GM19238 (cell line): ENCODE data around the gene TTC28.
A peak's percentile ranks its signal among the peaks of the same experiment; 100 is the strongest.
"Not testable (repeated sequence)": the region's sequence is repeated elsewhere in the genome, so short reads cannot be mapped to it uniquely, and the experiment has no call there.

Experiments
- DNase-seq: peaks from one replicate; pipeline ENCODE4 v3.0.0; 2011; ENCODE audit warnings: low spot score; ENCODE audit not compliant: insufficient read length

The TTC28 gene

DNA sequence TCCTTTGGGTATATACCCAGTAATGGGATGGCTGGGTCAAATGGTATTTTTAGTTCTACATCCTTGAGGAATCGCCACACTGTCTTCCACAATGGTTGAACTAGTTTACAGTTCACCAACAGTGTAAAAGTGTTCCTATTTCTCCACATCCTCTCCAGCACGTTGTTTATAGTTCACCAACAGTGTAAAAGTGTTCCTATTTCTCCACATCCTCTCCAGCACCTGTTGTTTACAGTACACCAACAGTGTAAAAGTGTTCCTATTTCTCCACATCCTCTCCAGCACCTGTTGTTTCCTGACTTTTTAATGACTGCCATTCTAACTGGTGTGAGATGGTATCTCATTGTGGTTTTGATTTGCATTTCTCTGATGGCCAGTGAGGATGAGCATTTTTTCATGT is 619.0 kb downstream of the TTC28 start:
- not testable (repeated sequence) for DNase-seq

DNA sequence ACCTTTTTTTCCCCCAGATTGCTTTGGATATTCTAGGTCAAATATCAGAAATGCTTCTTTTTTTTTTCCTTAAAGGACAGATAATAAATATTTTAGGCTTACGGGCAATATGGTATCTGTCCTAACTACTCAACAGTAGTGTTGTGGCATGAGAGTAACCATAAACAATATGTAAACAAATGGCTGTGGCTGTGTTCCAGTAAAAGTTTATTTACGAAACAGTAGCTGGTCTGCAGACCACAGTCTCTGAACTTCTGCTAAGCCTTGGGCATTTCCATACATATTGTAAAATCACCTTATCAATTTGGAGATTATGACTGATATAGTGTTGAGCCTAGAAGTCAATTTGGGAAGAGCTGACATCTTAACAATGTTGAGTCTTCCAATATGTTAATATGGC is 621.6 kb downstream of the TTC28 start:
- no peak for DNase-seq

DNA sequence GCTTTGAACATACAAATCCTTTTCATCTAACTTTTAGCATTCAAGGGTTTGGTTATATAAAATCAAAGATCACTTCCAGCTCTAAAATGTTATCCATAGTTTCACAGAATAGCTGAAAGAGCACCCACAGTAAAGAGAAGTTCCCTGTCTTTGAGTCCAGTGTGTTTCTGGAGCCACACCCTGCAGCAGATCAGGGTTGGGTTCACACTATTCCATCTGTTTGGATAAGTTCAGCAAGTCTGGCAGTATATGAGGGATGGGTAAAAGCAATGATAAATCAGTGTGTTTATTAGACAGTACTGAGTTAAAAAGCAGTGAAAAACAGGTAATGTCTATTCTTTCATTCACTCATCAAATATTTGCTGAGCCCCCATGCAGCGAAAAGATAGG is 624.8 kb downstream of the TTC28 start:
- no peak for DNase-seq

DNA sequence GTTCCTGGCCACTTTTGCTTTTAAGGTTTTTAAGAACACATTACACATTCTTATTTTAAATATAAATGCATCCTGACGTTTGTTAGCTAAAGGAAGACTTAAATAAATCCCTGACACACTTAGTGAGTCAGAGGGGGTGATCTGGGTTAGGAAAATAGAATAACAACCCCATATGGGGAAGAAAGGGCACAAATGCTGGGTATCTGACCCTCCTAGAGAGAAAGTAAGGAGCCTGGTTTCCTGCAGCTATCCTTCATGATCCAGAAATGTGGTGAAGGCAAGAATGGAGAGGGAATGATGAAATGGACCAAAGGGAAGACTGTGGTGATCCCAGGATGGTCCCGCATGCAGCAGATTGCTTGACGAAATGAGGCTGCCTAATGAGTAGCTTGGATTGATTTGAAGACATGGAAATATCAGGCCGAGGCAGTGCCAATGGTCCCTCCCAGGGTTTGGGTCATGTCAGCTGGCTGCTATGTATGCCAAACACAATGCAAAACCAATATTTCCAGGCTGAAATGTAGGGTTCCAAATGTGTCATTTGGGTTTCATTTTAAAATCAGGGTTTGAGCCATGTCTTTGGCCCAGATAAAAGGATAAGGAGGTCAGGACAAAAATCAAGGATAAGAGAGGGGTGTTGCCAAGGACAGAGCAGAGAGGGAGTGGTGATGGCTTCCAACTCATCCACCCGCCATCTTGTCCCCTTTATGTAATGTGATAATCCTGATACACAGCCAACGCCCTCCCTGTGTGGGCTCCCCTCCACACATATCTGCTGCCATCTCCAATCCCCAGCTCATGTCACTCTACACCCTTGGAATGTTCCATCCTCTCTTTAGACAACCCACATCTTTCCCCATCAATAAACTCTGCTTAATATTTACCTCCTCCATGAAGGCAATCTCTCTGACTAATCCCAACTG is 625.5 kb downstream of the TTC28 start:
- no peak for DNase-seq

DNA sequence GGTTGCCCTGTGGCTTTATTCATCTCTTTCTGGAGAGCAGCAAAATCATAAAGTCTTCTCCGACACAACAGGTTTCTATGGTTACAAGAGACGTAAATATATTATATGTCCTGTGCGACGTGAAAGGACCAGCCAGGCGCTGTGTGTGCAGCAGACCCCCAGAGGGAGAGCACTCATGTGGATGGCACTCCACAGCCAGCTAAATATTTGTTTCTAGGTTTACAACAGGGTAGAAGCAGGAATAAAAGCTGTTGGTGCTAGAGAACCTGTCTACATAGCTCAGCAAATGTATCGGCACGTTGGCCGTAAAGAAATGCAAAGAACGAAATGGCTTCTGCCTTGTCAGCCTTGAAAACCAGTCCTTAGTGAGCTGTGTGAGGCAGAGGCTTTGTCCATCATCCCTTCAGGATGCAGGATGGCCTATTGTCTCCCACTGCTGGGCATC is 626.8 kb downstream of the TTC28 start:
- no peak for DNase-seq

DNA sequence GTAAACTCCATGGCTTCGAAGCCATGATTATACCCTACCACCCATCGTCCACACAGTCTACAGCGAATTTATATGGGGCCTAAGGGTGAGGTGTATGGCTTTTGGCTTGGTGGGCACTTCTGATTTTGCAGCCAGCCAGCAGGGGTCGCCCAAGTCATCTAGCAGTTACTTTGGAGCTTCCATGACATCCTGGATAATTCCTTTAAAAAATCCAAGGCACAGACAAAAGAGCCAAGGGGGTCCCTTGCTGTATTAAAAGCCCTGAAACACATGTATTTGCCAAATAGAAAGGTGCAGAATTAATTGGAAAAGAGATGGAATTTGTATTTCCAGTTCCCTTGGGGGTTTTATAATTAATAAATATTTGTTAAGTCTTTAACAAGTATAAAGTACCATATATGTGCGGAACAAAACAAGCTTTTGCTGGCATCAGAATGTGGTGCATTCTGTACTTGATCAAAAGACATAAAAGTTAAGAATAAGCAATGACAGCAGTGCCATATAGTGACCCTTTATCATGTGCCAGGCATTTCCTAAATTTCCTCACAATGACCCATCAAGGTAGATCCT is 627.8 kb downstream of the TTC28 start:
- DNase-seq: peak; percentile 13

DNA sequence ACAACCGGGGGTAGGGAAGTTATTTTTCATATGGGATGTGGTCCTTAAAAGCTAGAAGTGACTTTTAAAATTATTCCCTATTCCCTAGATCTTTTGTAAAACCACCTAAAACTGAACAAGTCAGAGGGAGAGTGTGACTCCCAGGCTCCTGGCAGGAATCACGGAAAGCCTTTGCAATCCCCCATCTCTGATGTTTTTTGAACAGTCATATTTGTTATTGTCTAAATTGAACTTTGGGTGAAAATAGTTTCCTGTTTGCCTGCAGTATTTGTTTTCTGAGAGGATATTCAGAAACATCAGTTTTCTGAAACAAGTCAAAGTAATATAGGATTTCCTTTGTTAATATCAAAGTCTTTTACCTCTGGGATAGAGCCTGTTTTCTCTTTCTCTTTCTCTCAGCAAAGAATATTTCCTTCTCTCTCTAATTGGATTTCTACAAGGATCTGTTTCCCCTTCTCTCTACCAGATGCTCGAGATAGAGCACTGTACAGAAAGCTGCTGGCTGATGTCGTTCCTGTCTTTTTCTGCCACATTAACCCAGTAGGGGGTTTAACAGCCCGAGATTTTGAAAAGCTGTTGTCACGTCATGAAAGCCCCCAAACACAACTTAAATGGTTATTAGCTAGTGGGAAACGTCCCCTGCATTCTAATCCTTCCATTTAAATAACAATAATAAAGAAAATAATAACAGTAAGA is 628.4 kb downstream of the TTC28 start:
- no peak for DNase-seq

DNA sequence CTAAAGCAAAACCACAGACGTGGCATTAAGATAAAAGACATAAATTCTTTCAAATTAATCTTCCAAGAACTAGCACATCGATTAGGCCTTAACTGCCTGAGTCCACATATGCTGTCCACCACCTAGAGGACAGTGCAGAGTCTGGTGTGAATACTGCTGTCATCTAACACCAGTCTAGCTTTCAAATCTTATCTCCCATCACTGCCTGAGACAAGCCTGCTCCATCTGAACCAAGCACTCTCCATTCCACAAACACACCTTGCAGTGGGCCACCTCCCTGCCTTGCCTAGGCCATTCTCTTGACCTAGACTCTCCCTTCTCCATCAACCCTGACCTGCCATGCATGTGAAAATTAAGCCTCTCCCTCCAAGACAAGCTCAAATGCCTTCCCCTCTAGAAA is 631.1 kb downstream of the TTC28 start:
- no peak for DNase-seq

DNA sequence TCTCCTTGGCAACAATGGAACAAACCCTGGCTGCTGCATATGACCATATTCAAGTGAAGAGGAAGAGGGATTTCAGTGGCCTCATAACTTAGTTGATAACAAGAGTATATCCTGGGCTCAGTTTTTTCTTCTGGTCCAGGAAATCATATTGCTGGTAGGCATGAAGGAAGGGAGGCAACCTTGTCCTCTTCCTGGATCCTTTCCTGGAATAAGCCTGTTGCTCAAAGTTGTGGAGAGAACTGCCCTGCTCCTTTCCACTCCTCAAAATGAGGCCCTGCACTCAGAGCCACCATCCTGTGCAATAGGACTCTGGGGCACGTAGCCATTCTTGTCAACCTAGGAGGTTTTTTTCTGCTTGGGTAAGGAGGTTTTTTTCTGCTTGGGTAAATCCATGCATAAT is 631.9 kb downstream of the TTC28 start:
- DNase-seq: no peak

DNA sequence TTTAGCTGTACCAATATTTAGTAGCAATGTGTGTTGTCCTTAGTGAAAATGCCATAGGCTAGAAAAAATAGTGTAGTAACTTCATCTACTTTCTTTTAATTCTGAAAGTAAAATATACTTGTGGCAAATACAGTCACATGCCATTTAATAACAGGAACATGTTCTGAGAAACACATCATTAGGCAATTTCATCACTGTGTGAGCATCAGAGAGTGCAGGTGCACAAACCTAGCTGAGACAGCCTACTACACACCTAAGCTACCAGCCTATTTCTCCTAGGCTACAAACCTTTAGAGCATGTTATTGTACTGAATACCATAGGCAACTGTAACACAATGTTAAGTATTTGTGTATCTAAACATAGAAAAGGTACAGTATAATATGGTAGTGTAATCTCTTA is 633.5 kb downstream of the TTC28 start:
- DNase-seq: no peak

DNA sequence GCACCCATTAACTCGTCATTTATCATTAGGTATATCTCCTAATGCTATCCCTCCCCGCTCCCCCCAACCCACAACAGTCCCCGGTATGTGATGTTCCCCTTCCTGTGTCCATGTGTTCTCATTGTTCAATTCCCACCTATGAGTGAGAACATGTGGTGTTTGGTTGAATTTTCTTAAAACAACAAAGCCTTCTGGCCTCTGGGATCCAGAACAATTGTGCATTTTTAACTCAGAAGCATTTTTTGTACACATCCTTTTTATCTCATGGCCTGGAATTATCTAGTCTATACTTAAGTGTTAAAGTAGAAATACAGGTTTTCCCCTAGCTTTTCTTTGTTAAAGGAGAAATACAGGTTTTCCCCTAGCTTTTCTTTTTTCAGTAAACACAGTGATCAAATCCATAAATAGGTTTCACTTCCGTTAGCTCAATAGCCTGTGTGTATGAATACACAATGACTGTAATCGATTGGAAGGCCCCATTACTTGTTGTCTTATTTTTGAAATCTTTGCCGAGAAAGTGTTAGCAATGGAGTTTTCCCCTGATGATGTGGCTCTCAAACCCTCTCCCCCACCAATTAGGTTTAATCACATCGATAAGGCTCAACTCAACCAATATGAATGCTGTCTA is 635.0 kb downstream of the TTC28 start:
- no peak for DNase-seq

DNA sequence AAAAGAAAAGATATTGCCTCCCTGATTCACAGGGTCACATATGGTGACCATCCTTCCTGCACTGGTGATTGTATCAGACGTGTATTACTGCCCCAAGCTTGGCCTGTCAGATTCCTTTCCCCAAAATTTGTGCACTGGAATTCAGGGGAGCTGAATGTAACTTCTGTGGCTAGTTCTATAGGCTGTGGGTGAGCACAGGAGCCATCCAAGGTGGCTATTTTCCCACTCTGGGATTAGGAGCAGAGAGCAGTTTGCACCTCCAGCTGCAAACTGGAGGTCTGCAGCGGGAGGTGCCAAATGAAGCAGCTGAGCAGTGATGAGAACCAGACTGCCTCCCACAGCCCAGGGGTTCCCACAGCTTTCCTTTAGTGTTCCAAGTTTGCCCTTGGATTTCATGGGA is 636.4 kb downstream of the TTC28 start:
- DNase-seq: no peak

DNA sequence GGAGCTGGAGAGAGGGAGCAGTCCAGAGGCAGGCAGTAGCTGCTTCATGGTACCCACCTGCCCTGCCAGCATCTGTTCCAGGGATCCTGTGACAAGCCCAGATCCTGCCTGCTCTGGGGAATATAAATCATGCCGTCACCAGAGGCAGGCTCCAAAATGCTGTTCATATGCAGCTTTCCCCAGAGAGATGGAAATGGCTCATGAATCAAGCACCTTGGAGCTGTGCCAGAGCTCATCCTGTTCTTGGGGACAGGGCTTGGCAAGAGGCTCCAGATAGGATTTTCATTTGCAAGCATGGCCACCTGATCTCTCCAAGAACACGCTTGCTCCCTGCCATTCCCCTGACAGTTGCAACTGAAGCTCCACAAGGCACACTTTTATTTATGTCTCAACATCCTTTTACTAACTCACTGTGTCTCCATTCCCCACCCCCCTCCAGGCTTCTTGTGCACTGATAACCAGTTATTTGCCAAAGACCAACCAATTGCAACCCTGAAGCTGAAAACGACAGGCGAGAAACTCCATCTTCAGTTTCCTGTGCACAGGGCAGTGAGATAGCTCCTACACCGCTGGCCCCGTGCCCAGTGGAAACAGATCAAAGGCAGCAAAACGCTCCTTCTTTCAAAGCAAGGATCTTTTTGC is 644.8 kb downstream of the TTC28 start:
- no peak for DNase-seq

DNA sequence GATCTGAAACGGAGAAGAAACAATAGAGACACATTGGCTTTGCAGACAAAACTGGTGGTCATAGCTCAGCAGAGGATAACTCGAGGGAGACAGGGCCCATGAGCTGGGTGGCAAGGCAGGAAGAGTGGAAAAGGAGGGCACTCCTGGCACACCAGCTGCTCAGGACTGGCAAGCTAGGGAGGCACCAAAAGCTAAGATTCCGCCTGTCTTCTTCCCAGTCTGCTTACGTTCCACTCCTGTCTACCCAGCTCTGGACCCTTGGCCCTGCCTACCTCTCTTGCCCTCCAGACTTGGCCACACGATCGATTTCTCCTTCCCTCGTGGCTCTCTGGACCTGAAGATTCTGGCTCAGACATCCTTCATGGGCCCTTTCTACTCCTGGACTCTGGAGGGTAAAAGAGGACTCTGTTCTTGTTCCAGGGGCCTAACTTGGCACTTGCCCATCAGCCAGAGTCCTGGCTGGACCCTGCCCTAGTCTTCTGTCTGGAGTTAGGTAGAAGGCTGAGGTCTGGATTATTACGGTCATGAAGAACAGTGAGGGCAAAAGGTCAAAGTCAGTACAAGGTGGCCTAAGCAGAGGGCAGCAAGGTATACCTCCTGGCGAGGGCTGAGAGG is 645.4 kb downstream of the TTC28 start:
- DNase-seq: no peak

DNA sequence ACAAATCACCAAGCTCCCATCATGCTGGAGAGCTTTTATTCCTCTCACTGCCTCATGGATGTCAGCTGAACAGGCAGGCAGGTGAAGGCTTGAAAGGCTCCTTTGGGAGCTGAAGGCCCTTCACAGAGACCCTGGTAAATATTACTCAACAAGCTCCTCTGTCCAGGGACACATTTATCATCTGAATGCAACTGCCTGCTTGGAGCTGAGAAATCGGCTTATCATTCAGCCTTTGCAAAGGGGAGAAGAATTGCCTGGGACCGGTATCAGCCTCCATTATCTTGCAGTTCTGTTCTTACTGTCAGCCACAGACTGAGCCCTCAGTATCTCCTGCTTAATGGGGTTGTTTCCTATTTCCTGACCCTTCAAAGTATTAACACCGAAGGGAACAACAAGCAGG is 646.8 kb downstream of the TTC28 start:
- no peak for DNase-seq

DNA sequence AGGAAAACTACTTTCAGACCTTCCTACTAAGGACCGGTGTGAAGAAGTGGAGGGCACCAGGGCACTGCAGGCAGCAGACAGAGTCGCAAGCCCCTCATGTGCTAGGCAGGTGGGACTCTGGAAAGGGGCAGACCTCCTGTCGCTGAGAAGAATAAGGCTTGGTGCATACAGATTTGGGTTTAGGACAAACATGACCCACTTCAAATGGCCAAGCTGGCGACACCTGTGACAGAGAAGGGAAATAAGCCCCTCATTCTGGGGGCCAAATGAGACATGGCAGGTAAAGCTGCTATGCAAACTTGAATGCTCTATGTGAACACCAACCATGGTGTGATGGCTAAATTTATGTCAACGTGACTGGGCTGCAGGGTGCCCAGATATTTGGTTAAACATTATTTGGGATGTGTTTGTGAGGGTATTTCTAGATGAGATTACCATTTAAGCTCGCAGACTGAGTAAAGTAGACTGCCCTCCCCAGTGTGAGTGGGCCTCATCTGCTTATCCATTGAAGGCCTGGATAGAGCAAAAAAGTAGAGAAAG is 648.2 kb downstream of the TTC28 start:
- DNase-seq: no peak

DNA sequence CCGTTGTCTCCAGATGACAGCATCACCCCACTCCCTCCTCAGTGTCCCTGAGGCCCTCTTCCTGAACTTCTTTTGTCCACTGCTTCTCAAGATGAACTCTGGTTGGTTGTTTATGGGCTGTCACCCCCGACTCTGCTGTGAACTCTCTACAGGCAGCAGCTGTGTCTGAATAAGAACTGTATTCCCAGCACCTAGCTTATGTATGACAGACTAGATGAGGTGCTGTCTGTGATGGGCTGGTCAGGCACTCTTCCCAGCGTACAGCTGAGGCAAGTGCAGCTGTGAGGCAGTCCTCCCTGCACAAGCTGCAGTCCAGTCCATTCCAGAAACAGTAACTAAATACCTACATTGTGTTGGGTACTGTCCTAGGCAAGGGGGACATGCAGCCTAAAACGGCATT is 649.2 kb downstream of the TTC28 start:
- no peak for DNase-seq

DNA sequence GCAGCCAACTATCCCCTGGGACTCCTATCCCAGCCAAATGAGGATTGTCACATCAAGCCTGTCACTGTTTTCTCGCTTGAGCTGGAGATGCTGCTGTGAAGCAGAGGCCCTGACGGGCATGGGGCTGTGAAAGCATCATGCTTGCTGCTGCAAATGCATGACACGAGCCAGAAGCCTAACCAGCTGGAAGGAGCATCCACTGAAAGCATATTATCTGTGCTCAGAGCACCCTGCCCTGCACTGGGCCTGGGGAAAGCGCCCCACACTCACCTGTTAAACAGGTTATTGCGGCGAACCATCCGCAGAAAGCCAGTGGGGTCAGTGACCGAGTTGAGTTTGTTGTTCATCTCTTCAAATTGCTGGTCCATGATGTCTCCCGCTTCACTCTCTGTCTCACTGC is 649.7 kb downstream of the TTC28 start:
- DNase-seq: no peak

DNA sequence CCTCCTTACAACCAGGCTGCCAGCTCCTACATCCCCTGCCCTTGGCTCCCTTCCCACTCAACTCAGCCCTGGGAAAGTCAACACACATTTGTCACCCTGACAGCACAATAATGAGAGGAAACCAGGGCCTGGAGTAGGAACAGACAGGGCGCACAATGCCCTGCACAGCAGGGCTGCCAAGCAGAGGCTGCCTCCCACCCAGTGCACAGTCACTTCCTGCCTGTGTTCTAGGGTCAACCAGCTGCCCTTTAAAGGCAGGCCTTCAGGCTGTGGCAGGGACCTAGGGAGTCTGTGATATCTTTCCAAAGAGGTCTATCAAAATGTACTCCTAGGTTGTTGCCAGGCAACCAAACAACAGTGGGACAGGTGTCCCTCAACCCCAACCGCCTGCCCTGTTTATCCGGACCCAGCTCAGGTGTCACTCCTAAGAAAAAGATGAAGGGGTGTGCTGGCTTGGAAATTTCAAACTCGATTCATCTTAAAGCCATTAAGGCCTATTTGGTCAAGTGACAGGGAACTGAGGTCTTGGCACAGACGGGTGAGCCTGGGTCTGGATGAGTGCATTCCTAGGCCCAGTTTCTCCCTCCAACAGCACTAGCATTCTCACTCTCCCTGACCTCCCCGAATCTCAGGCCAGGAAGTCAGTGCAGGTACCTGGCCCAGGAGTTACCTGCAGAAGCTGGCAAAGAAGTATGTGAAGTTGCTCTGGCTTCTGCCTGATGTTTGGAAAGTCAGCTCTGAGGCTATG is 650.3 kb downstream of the TTC28 start:
- no peak for DNase-seq
